NCI-H1694 (cell line): Measurements from ENCODE around the gene PTPN11.
A peak's percentile ranks its signal among the peaks of the same experiment; 100 is the strongest.
"Not testable (repeated sequence)": the region's sequence is repeated elsewhere in the genome, so short reads cannot be mapped to it uniquely, and the experiment has no call there.

ENCODE experiments used
- DNase-seq: peaks from one replicate; lab custom pipeline; 2025; lab: John Stamatoyannopoulos, UW

PTPN11 gene

DNA sequence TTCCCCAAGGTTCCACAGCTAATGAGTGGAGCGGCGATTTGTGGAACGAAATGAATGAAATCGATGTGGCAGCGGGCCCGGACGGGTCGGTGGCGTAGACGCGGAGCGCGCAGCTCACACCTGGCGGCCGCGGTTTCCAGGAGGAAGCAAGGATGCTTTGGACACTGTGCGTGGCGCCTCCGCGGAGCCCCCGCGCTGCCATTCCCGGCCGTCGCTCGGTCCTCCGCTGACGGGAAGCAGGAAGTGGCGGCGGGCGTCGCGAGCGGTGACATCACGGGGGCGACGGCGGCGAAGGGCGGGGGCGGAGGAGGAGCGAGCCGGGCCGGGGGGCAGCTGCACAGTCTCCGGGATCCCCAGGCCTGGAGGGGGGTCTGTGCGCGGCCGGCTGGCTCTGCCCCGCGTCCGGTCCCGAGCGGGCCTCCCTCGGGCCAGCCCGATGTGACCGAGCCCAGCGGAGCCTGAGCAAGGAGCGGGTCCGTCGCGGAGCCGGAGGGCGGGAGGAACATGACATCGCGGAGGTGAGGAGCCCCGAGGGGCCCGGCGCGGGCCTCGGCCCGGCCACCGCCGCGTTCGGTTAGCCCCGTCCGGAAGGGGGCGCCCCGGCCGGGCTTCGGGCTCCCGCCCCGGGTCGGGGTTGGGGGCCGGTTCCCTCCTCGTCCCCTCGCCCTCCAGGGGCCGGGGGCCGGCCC is at the start of gene PTPN11:
TSS of gene PTPN11 (plus strand) at position 340 of the 689 bp plus-strand sequence. CDS start at position 505, 165 bp downstream.
- peak; percentile 11 for DNase-seq

- DNase-seq = no peak
Measured at GRCh38 chr12:112370199-112370598, 48.5 kb upstream of the PTPN11 start.

- DNase-seq = no peak
Measured at GRCh38 chr12:112370868-112371510, 47.8 kb upstream of the PTPN11 start.

DNA sequence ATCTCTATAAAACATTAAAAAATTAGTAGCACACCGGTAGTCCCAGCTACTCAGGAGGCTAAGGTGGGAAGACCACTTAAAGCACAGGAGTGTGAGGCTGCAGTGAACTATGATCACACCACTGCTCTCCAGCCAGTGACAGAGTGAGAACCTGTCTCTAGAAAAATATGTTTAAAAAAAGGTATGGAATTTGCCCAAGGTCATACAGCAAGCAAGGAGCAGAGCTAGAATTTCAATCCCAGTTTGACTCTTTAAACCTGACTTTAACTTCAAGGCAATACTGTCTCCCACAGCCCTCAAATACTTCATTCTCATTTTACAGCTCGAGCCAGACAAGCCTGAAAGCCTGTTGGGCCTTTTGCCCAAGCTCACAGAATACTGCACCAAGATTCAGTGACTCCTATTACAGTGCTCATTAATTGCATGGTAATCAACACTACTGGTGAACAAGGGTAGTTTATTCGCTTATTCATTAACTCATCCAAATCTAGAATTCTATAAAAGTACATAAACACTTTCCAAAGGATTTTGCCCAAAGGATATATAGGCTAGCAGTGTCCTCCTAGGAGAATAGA is 44.5 kb upstream of the PTPN11 start:
- no peak for DNase-seq

DNA sequence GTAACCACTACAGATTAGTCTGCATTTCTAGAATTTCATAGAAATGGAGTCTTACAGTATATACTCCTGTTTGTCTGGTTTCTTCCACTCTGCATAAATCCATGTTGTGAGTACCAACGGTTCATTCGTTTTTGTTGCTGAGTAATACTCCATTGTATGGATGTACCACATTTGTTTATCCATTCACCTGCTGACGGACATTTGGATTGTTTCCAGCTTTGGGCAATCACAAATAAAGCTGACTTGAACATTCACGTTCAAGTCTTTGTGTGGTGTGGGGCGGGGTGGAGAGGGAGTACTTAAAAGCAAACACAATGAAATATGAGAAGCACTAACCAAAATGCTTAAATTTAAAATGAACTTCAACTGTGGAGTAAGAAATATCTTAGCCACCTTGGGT is 43.6 kb upstream of the PTPN11 start:
- no peak for DNase-seq

DNA sequence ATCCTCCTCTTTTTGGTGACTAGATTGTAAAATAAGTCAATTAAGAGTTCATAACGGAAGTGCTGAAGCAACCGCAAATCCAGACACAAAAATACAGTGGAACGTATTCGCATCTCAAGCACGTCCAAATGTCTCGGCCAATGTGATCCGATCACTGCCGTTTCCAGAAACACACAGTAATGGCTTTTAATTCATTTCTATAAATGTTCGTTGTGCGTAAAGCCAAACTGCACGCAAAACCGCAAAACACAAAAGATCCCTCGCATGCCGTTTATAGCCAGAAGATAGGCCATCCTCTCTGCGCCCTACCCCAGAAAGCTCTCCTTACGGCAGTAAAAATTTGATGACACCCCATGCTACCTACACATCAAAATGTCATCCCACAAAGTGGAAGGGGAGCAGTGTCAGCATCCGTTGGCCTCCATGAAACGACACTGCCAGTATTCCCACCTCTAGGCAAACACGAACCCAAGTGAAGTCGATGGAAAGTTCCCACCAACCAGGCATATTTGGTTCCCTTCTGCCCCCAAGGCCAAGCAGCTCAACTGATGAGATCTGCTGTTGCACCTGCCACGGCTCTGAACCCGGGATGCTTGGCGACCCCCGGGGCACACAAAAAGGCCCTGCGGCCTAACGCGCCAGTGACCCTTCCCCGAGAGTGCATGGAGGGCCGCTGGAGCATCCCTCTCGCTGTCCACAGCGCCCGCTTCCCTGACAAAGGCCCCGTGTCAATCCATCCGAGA is 37.9 kb upstream of the PTPN11 start:
- DNase-seq = no peak

- no peak for DNase-seq
Measured at GRCh38 chr12:112381406-112381882, 37.3 kb upstream of the PTPN11 start.

- DNase-seq = peak; percentile 65
Measured at GRCh38 chr12:112381883-112382796, 36.6 kb upstream of the PTPN11 start, which contains the start of gene HECTD4. Gene HECTD4 (minus strand): TSS chr12:112382431. CDS start chr12:112382128, 303 bp downstream.

DNA sequence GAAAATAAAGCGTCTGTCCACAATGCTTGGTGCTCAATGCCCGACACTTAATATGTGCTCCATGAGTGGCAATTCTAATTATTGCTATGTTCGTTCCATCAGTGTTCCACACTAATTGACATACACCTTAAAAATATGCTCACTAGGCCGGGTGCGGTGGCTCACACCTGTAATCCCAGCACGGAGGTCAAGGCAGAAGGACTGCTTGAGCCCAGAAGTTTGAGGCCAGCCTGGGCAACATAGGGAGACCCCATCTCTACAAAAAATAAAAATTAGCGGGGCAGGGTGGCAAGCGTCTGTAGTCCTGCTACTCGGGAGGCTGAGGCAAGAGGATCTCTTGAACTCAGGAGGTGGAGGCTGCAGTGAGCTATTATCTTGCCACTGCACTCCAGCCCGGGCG is 35.9 kb upstream of the PTPN11 start:
- DNase-seq = no peak

- DNase-seq = no peak
Measured at GRCh38 chr12:112386726-112387125, 32.0 kb upstream of the PTPN11 start.

DNA sequence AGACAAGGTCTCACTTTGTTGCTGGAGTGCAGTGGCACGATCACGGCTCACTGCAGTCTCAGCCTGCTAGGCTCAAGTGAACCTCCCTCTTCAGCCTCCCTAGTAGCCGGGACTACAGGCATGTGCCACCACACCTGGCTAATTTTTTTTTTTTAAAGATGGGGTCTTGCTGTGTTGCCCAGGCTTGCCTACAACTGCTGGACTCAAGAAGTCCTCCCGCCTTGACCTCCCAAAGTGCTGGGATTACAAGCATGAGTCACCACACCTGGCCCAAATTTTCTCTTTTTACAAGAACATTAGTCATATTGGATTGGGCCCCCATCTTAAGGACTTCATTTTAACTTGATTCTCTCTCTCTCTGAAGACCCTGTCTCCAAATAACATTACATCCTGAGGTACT is 29.5 kb upstream of the PTPN11 start:
- no peak for DNase-seq

DNA sequence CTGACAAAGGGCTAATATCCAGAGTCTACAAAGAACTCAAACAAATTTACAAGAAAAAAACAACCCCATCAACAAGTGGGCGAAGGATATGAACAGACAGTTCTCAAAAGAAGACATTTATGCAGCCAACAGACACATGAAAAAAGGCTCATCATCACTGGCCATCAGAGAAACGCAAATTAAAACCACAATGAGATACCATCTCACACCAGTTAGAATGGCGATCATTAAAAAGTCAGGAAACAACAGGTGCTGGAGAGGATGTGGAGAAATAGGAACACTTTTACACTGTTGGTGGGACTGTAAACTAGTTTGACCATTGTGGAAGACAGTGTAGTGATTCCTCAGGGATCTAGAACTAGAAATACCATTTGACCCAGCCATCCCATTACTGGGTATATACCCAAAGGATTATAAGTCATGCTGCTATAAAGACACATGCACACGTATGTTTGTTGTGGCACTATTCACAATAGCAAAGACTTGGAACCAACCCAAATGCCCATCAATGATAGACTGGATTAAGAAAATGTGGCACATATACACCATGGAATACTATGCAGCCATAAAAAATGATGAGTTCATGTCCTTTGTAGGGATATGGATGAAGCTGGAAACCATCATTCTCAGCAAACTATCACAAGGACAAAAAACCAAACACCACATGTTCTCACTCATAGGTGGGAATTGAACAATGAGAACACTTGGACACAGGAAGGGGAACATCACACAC is 28.7 kb upstream of the PTPN11 start:
- DNase-seq = not testable (repeated sequence)

- no peak for DNase-seq
Measured at GRCh38 chr12:112393328-112393727, 25.4 kb upstream of the PTPN11 start.

GRCh38 chr12:112401054-112401453 is 17.7 kb upstream of the PTPN11 start:
- no peak for DNase-seq

GRCh38 chr12:112401903-112402498 is 16.7 kb upstream of the PTPN11 start:
- DNase-seq = no peak

GRCh38 chr12:112406519-112407488 is 11.9 kb upstream of the PTPN11 start:
- no peak for DNase-seq

DNA sequence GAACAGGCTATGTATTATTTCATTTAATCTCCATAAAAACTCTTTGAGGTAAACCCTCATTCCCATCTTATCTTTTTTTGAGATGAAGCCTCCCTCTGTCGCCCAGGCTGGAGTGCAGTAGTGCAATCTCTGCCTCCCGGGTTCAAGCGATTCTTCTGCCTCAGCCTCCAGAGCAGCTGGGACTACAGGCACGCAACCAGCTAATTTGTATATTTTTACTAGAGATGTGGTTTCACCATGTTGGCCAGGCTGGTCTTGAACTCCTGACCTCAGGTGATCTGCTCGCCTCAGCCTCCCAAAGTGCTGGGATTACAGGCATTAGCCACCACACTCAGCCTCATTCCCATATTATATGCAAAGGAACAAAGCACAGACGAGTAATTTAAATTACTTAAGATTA is 11.1 kb upstream of the PTPN11 start:
- not testable (repeated sequence) for DNase-seq

- no peak for DNase-seq
Measured at GRCh38 chr12:112408621-112409020, 10.1 kb upstream of the PTPN11 start.
